ENCODE results near the gene ETV5. TPM values are rescaled to one million over a fixed set of nuclear protein-coding genes. Genes with fewer than 3 reads are reported as not detected.

The ETV5 gene
- polyA plus RNA-seq, 1 of the 3 experiments (the other 2 are of a cell fraction): 20.9 TPM

- Histone ChIP-seq H3K27ac (ENCODE audit: low read depth in 2 of 2, low read length in 1 of 2) (no peak overlapping the region), H3K9me3 (no peaks in the 10 kb centered on the region), H3F3A (replicated peaks; ENCODE audit: insufficient read depth) (peaks cover 4% of the 10 kb centered on the region), H3K9ac (no peak overlapping the region), H3K9me2 (no peaks in the 10 kb centered on the region), H3K4me3 (ENCODE audit: low read depth in 2 of 2, low read length in 1 of 2) (no peak overlapping the region), H3K36me3 (replicated peaks in 1 of 2; ENCODE audit: control insufficient read depth in 1 of 2, insufficient read depth in 2 of 2, low read length in 1 of 2) (peaks cover 36 to 77% of the 10 kb centered on the region in 2 experiments), H3K27me3 (ENCODE audit: insufficient read depth) (no peaks in the 10 kb centered on the region), H3K4me1 (ENCODE audit: control insufficient read depth in 1 of 2, insufficient read depth in 2 of 2, low read depth in 1 of 2, low read length in 1 of 2) (peaks cover 0 to 2% of the 10 kb centered on the region in 2 experiments; a peak in 1 of 4 replicates), H4K20me1 (ENCODE audit: insufficient read depth) (no peaks in the 10 kb centered on the region), H3K4me2 (no peak overlapping the region), H2AFZ (ENCODE audit: low read depth) (no peak overlapping the region), H3K79me2 (ENCODE audit: insufficient read depth) (no peaks in the 10 kb centered on the region)
- TF ChIP-seq SMC3 (IDR thresholded peaks at IDR 0.05; ENCODE audit: low read depth, low read length) (no peak), RCOR1 (IDR thresholded peaks at IDR 0.05; ENCODE audit: low read length) (no peak), PBX3 (IDR thresholded peaks at IDR 0.05) (no peak), CTCF (IDR thresholded peaks at IDR 0.05) (no peak), TAF1 (IDR thresholded peaks at IDR 0.05; ENCODE audit: borderline replicate concordance, low read depth, low read length) (no peak), ELF1 (IDR thresholded peaks at IDR 0.05) (no peak), MAX (IDR thresholded peaks at IDR 0.05; ENCODE audit: low read depth) (no peak), RAD21 (IDR thresholded peaks at IDR 0.05; ENCODE audit: low read length) (no peak), MXI1 (IDR thresholded peaks at IDR 0.05; ENCODE audit: low read depth, low read length) (no peak), NRF1 (IDR thresholded peaks at IDR 0.05; ENCODE audit: low read depth, low read length) (no peak), TCF12 (IDR thresholded peaks at IDR 0.05) (no peak), MEF2A (IDR thresholded peaks at IDR 0.05; ENCODE audit: borderline replicate concordance, low read depth) (no peak), ZBTB33 (IDR thresholded peaks at IDR 0.05; ENCODE audit: borderline replicate concordance, low read depth) (no peak), POLR2AphosphoS5 (IDR thresholded peaks at IDR 0.05; ENCODE audit: low read depth, low read length) (no peak)
- no peak for DNase-seq
- CTCF ChIA-PET: no interaction called here
- POLR2A ChIA-PET: no interaction called here
- WGBS (ENCODE audit: low lambda C conversion rate): 96% methylated on average over 3 of the region's 3 CpGs
These were observed 60.8 kb downstream of the ETV5 start for GRCh38 chr3:186048119-186048518.

- H3K9me3 ChIP-seq: no peaks in the 10 kb centered on the region
- no peaks in the 10 kb centered on the region for H3K9me2 ChIP-seq
- H2AFZ ChIP-seq (ENCODE audit: low read depth): no peak overlapping the region
- H3K36me3 ChIP-seq (replicated peaks in 1 of 2; ENCODE audit: control insufficient read depth in 1 of 2, insufficient read depth in 2 of 2, low read length in 1 of 2): peaks cover 31 to 68% of the 10 kb centered on the region in 2 experiments
- no peaks in the 10 kb centered on the region for H3K27me3 ChIP-seq (ENCODE audit: insufficient read depth)
- H3K4me3 ChIP-seq (ENCODE audit: low read depth in 2 of 2, low read length in 1 of 2): no peak overlapping the region
- no peaks in the 10 kb centered on the region for H4K20me1 ChIP-seq (ENCODE audit: insufficient read depth)
- CTCF ChIA-PET: interaction anchor here (0.7 kb wide), 1 partner anchor 568 kb away, joined by 3 read pairs; no protein-coding TSS in a partner anchor
- POLR2A ChIA-PET: no interaction called here
- H3K79me2 ChIP-seq (ENCODE audit: insufficient read depth): no peaks in the 10 kb centered on the region
- no peak overlapping the region for H3K4me2 ChIP-seq
- H3K9ac ChIP-seq: no peak overlapping the region
- peaks cover 4% of the 10 kb centered on the region for H3F3A ChIP-seq (replicated peaks; ENCODE audit: insufficient read depth)
- no peaks in the 10 kb centered on the region for H3K4me1 ChIP-seq (ENCODE audit: control insufficient read depth in 1 of 2, insufficient read depth in 2 of 2, low read depth in 1 of 2, low read length in 1 of 2)
- WGBS (ENCODE audit: low lambda C conversion rate): 95% methylated on average over 5 of the region's 5 CpGs
- no peak for DNase-seq
- no peak overlapping the region for H3K27ac ChIP-seq (ENCODE audit: low read depth in 2 of 2, low read length in 1 of 2)
- TF ChIP-seq GATA2 (CRISPR knock-in tag; IDR thresholded peaks at IDR 0.05): no peak
- no peak for TF ChIP-seq PBX3 (IDR thresholded peaks at IDR 0.05)
- TF ChIP-seq MAX (IDR thresholded peaks at IDR 0.05; ENCODE audit: low read depth): no peak
- no peak for TF ChIP-seq REST (IDR thresholded peaks at IDR 0.05; ENCODE audit: low read depth, low read length)
- no peak for TF ChIP-seq EZH2phosphoT487 (IDR thresholded peaks at IDR 0.05; ENCODE audit: borderline replicate concordance, low read depth)
- TF ChIP-seq EP300 (IDR thresholded peaks at IDR 0.05; ENCODE audit: borderline replicate concordance in 1 of 2, low read depth in 1 of 2, low read length in 1 of 2): no peak
These were observed 62.1 kb downstream of the ETV5 start for GRCh38 chr3:186046838-186047237.
